ENCODE results near the gene XRCC5. TPM values are rescaled to one million over a fixed set of nuclear protein-coding genes. Genes with fewer than 3 reads are reported as not detected.
A peak's percentile ranks its signal among the peaks of the same experiment; 100 is the strongest.

Gene XRCC5
- total RNA-seq, 1 donor from 2014 or later: 524 TPM

- no peak overlapping the region for H3K27ac Mint-ChIP-seq (ENCODE audit: unreplicated experiment)
- H3K36me3 Mint-ChIP-seq (ENCODE audit: low read depth): peaks cover 27% of the 10 kb centered on the region
- no peaks in the 10 kb centered on the region for H3K4me1 Mint-ChIP-seq
- H3K4me3 Mint-ChIP-seq: no peak overlapping the region
- H3K9me3 Mint-ChIP-seq: peaks cover 13% of the 10 kb centered on the region
- no peaks in the 10 kb centered on the region for H3K27me3 Mint-ChIP-seq (ENCODE audit: low read depth)
- no peak for DNase-seq (ENCODE audit: low read depth, low spot score)
- TF ChIP-seq, protein P1, sequence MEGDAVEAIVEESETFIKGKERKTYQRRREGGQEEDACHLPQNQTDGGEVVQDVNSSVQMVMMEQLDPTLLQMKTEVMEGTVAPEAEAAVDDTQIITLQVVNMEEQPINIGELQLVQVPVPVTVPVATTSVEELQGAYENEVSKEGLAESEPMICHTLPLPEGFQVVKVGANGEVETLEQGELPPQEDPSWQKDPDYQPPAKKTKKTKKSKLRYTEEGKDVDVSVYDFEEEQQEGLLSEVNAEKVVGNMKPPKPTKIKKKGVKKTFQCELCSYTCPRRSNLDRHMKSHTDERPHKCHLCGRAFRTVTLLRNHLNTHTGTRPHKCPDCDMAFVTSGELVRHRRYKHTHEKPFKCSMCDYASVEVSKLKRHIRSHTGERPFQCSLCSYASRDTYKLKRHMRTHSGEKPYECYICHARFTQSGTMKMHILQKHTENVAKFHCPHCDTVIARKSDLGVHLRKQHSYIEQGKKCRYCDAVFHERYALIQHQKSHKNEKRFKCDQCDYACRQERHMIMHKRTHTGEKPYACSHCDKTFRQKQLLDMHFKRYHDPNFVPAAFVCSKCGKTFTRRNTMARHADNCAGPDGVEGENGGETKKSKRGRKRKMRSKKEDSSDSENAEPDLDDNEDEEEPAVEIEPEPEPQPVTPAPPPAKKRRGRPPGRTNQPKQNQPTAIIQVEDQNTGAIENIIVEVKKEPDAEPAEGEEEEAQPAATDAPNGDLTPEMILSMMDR (conservative IDR thresholded peaks at IDR 0.05): no peak
Measured at GRCh38 chr2:216235896-216236295, 126.7 kb downstream of the XRCC5 start.

- TF ChIP-seq, protein P1 (conservative IDR thresholded peaks at IDR 0.05): no peak
- DNase-seq (ENCODE audit: low read depth, low spot score): no peak
- Mint-ChIP-seq H3K36me3 (ENCODE audit: low read depth) (peaks cover 25% of the 10 kb centered on the region), H3K4me3 (no peak overlapping the region), H3K27me3 (ENCODE audit: low read depth) (no peaks in the 10 kb centered on the region), H3K27ac (ENCODE audit: unreplicated experiment) (no peak overlapping the region), H3K4me1 (no peaks in the 10 kb centered on the region), H3K9me3 (peaks cover 11% of the 10 kb centered on the region)
Measured at GRCh38 chr2:216236486-216236885, 127.3 kb downstream of the XRCC5 start.

- Mint-ChIP-seq H3K27me3 (ENCODE audit: low read depth) (no peaks in the 10 kb centered on the region), H3K9me3 (peaks cover 2% of the 10 kb centered on the region), H3K27ac (ENCODE audit: unreplicated experiment) (peak overlapping the region; percentile 63), H3K36me3 (ENCODE audit: low read depth) (no peaks in the 10 kb centered on the region), H3K4me1 (peaks cover 16% of the 10 kb centered on the region), H3K4me3 (no peak overlapping the region)
- TF ChIP-seq, protein P1 (conservative IDR thresholded peaks at IDR 0.05): no peak
- DNase-seq (ENCODE audit: low read depth, low spot score): no peak
Measured at GRCh38 chr2:216242365-216242764, 133.2 kb downstream of the XRCC5 start.

DNA sequence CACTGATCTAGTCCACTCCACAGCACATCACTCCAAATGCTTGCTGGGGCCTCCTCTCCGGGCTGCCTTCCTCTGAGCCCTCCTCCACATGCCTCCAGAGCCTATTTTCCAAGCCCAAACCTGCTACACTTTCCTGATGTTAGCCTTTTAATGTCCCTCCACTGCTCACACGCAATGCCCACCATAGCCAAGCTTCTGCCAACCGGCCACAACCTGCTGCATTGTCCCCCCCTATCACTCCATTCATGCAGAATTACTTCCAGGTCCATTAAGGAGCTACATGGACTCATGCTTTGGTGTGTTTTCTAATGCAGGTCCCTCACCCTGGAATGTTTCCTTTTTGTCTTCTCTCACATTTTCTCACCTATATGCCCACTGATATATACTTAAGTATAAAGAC, 133.9 kb downstream of the XRCC5 start:
- peak overlapping the region; percentile 13 for H3K27ac Mint-ChIP-seq (ENCODE audit: unreplicated experiment)
- no peaks in the 10 kb centered on the region for H3K36me3 Mint-ChIP-seq (ENCODE audit: low read depth)
- no peaks in the 10 kb centered on the region for H3K27me3 Mint-ChIP-seq (ENCODE audit: low read depth)
- H3K9me3 Mint-ChIP-seq: peaks cover 2% of the 10 kb centered on the region
- H3K4me3 Mint-ChIP-seq: no peak overlapping the region
- TF ChIP-seq, protein P1 (conservative IDR thresholded peaks at IDR 0.05): no peak
- H3K4me1 Mint-ChIP-seq: peaks cover 16% of the 10 kb centered on the region
- DNase-seq (ENCODE audit: low read depth, low spot score): no peak

GRCh38 chr2:216245391-216245975, 136.3 kb downstream of the XRCC5 start:
- Mint-ChIP-seq H3K4me1 (peaks cover 16% of the 10 kb centered on the region), H3K27ac (ENCODE audit: unreplicated experiment) (no peak overlapping the region), H3K4me3 (no peak overlapping the region), H3K9me3 (peaks cover 7% of the 10 kb centered on the region), H3K36me3 (ENCODE audit: low read depth) (peaks cover 2% of the 10 kb centered on the region), H3K27me3 (ENCODE audit: low read depth) (no peaks in the 10 kb centered on the region)
- TF ChIP-seq, protein P1 (conservative IDR thresholded peaks at IDR 0.05): no peak
- no peak for DNase-seq (ENCODE audit: low read depth, low spot score)
